Measurements from ENCODE around the gene SH3PXD2A.
"Not testable (repeated sequence)": the region's sequence is repeated elsewhere in the genome, so short reads cannot be mapped to it uniquely, and the experiment has no call there.

The SH3PXD2A gene

GRCh38 chr10:103849880-103850571 lies 5.3 kb downstream of the SH3PXD2A start:
- DNase-seq: no peak

- no peak for DNase-seq
These were observed 6.0 kb downstream of the SH3PXD2A start for GRCh38 chr10:103849212-103849877.

GRCh38 chr10:103847909-103848468 lies 7.4 kb downstream of the SH3PXD2A start:
- DNase-seq: no peak

GRCh38 chr10:103847346-103847745 lies 8.0 kb downstream of the SH3PXD2A start:
- DNase-seq: no peak

DNA sequence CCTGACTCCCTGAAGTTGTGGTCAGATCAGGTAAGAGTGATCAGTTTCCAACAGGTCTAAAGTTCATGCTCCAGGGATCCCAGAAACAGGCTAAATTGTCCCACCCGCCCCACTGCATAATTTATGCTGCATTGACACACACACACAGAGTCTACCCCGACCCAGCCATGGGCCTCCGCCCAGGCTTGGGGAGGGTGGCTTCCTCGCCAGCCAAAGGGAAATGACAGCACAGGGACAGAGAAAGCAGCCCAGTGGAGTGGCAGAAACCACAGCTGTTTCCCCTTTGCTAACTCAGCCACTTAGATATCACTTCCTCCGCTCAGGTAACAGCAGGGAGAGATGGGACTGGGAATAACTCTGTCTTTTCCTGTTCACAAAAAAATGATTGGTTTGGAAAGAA lies 9.4 kb downstream of the SH3PXD2A start:
- DNase-seq: no peak

- DNase-seq: not testable (repeated sequence)
These were observed 10.0 kb downstream of the SH3PXD2A start for GRCh38 chr10:103845346-103845745.

DNA sequence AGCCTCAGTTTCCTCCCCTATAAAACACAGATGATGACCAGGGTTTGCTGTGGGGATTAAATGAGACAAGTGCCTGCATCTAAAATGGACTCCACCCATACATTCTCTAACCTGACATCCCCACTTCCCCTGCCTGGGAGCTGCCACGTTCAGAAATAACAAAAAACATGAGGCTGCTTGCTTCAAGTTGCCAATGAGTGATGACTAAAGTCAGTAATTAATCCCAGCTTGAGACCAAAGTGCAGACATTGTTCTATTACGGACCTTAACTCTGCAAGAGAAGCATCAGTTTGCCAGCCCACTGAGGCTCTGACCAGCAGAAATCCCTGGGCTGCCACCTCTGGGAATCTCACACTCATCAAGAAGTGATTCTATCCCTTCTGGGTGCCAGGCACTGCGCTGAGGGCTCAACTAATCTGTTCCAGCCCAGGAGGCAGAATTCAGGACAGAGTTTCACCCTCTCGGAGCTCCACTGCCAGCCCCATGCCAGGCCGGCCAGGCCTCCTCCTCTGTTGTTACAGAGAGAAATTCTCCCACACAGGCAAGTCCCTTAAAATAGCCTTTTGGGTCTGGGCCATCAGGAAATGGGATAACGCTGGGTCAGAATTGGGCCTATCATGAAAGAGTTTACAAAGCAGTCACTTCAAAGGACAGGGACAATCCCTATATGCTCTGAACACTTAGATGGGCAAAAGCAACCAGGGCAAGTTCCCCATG lies 11.4 kb downstream of the SH3PXD2A start:
- no peak for DNase-seq

- no peak for DNase-seq
These were observed 12.3 kb downstream of the SH3PXD2A start for GRCh38 chr10:103843045-103843444.

DNA sequence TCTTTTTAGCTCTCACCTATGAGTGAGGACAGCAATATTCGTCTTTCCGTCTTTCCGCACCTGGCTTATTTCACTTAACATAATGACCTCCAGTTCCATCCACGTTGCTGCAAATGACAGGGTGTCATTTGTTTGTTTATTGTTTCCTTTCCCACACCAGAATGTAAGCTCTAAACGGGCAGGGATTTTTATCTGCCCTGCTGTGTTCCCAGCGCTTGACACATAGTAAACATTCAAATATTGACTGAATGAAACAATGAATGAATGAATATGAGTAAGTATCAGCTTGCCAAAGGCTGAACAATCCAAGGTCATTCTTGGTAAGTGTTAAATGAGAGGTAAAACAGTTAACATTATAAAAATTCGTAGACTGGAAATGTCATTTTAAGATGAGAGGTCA lies 12.8 kb downstream of the SH3PXD2A start:
- no peak for DNase-seq

DNA sequence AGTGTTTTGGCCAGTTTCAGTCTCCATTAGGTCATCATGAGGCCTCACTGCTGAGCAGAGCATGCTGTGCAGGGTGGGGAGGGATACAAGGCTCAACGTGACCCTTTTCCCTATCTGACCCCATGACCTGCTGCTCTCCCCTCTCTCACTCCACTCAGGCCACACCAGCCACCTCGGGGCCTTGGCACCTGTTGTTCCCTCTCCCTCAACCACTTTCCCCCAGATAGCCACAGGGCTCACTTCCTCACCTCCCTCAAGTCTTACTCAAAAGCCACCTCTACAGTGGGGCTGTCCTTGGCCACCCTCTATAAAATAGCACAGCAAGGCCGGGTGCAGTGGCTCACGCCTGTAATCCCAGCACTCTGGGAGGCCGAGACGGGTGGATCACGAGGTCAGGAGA lies 13.9 kb downstream of the SH3PXD2A start:
- no peak for DNase-seq

- DNase-seq: no peak
These were observed 14.7 kb downstream of the SH3PXD2A start for GRCh38 chr10:103840740-103841070.

- no peak for DNase-seq
These were observed 15.3 kb downstream of the SH3PXD2A start for GRCh38 chr10:103839872-103840739.

- DNase-seq: no peak
These were observed 15.9 kb downstream of the SH3PXD2A start for GRCh38 chr10:103839519-103839871.

GRCh38 chr10:103838862-103839518 lies 16.4 kb downstream of the SH3PXD2A start:
- DNase-seq: no peak

- DNase-seq: no peak
These were observed 17.3 kb downstream of the SH3PXD2A start for GRCh38 chr10:103838070-103838395.

DNA sequence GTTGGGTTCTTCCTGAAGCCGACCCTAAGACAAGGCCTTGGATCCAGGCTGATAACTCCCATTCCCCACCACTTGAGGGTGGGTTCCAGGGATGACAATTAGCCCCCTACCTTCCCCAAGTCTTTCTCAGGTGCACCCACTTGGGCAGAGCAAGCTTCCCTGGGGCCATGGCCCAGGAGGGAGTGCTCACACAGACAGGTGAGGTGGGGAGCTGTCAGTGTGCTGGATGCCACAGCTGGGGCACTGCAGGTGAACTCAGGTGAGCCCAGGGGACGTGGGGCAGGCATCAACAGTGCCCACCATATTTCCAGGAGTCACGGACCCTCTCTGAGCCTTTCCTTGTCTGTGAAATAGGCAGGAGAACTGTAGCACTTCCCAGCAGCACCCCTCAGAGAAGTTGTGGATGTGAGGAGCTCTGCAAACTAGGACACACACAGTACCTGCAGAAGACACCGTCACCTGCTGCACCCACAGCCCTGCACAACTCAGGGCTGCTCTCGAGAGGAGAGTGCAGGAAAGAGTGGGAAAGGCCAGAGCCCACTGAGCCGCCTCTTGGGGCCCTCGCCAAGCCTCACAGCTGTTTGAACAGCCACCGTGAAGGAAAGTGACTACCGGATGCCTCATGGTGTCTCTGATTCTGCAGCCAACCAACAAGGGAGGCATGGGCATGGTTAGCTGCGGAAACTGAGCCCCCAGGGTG lies 17.9 kb downstream of the SH3PXD2A start:
- DNase-seq: no peak

DNA sequence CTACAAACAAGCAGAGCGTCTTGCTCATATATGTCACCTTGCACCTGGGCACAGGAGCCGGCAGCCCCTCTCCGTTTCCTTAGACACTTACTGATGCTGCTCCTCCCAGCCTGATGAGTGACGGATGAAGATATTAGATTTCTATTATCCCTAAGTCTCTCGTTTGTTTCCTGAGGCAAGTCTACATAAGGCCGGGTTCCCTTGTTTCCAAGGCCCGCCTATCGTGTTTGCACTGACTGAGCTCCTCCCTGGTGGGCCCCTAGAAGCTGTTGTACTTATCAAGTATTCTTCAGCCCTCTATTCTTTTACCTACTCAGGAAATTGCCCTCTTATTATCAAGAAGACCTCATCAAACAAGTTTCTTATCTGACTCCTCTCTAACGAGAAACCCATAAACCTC lies 18.5 kb downstream of the SH3PXD2A start:
- peak; percentile 41 for DNase-seq

DNA sequence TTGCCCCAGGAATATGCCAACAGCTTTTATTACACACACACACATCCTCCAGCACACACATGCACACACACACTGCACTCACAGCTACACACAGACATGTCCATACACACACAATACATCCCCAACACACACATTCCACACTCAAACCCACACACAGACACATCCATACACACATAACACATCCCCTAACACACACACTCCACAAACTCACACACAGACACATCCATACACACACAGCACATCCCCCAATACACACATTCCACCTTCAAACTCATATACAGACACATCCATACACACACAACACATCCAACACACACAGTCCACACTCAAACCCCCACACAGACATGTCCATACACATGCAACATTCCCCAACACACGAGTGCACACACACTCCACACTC lies 19.1 kb downstream of the SH3PXD2A start:
- DNase-seq: peak; percentile 17

DNA sequence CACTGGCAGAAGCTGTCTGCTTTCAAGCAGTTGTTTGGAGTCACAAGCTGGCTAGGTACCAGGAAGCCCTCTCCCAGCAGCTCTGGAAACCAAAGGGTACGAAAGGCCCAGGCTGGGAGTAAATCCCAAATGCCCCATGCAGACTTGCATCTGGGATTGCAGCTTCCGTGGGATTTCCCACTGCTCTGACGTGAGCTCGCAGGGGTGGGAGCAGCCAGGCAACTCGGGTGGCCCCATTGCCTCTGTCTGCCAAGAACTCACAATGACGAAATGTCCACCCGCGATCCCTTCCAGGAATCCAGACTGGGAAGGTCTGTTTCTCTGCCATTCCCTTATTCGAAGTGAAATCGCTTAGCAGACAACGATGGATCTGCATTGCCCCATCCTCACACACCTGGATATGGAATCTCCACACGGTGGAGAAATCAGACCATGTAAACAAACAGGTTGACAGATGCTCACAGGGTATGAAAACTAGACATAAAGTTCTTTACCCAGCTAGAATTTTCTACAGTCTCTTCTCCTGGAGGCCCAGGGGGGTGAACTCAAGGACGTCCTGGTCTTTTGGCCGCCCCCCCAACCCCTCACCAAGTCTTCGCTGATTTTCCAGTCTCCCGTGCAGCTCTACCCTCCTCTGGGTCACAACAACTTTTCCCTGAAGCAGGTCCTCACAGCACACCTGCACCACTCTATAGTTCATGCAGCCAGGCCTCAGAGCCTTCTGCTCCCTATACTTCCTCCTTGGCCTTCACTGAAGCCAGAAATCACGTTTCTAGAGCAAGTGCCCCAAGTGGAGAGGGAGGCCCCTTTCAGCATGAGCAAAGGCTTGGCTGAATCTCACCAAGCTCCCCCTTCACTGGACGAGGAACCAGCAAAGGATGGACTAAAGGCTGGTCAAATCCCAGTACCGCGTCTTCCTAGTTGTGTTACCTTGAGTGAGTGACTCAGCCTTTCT lies 20.0 kb downstream of the SH3PXD2A start:
- DNase-seq: peak; percentile 80

DNA sequence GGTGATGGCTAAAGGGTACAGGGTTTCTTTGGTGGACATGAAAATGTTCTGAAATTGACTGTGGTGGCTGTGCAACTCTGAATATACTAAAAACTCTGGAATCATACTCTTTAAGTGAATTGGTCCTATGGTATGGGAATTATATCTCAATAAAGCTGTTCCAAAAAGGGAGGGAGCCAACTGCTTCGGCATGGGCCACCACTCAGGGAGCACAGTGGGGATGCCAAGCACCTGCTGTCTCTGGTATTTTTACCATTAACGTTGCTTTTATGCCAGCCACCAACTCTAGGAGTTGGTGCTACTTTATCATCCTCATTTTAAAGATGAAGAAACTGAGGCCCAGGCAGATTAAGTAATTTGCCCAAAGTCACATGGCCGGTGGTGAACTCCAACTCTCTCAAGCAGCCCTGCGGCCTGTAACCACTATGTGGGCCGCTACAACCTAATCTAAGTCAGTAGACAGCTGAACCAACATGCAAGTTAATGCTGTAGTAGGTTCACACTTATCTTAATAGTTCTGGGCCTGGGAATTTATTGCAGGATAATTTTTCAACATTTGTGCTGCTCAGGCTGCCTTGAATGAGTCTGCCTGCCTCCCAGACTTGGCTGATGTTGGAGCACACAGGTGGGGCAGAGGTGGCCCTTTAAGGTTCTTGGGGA lies 20.8 kb downstream of the SH3PXD2A start:
- peak; percentile 12 for DNase-seq

Measured in left hindlimb (tissue), 1 donor.